HG03097 (cell line): ENCODE results near the gene TP53I13.

Experiments
- ATAC-seq: cut with Tn5 transposase; IDR thresholded peaks from one replicate; pipeline ENCODE4 v1.9.1; 2021; ENCODE audit not compliant: unreplicated experiment, low FRiP score

The TP53I13 gene

GRCh38 chr17:29613352-29613837 lies 44.9 kb downstream of the TP53I13 start:
- ATAC-seq = peak; percentile 36

GRCh38 chr17:29613856-29614255 lies 45.4 kb downstream of the TP53I13 start:
- ATAC-seq = peak; percentile 4

- no peak for ATAC-seq
These were observed 46.0 kb downstream of the TP53I13 start for GRCh38 chr17:29614349-29615047.

- ATAC-seq = no peak
These were observed 46.5 kb downstream of the TP53I13 start for GRCh38 chr17:29615048-29615385.

GRCh38 chr17:29615492-29616299 lies 47.2 kb downstream of the TP53I13 start:
- peak; percentile 49 for ATAC-seq

- no peak for ATAC-seq
These were observed 48.0 kb downstream of the TP53I13 start for GRCh38 chr17:29616300-29617048.

- peak; percentile 38 for ATAC-seq
These were observed 48.6 kb downstream of the TP53I13 start for GRCh38 chr17:29617125-29617480.

- ATAC-seq = no peak
These were observed 49.2 kb downstream of the TP53I13 start for GRCh38 chr17:29617481-29618271.

GRCh38 chr17:29618272-29619065 lies 50.0 kb downstream of the TP53I13 start:
- ATAC-seq = no peak

- ATAC-seq = no peak
These were observed 50.8 kb downstream of the TP53I13 start for GRCh38 chr17:29619251-29619650.

- no peak for ATAC-seq
These were observed 51.8 kb downstream of the TP53I13 start for GRCh38 chr17:29620271-29620670.

GRCh38 chr17:29620779-29621500 lies 52.4 kb downstream of the TP53I13 start:
- ATAC-seq = no peak

- no peak for ATAC-seq
These were observed 53.3 kb downstream of the TP53I13 start for GRCh38 chr17:29621751-29622194.
